GM21825 (cell line): ENCODE measurements around the gene GTF3C5.
"Not testable (repeated sequence)": the region's sequence is repeated elsewhere in the genome, so short reads cannot be mapped to it uniquely, and the experiment has no call there.

Experiments used
- ATAC-seq: cut with Tn5 transposase; IDR thresholded peaks from one replicate; pipeline ENCODE4 v1.9.1; 2021; ENCODE audit warnings: mild to moderate bottlenecking, moderate library complexity; ENCODE audit not compliant: unreplicated experiment

The GTF3C5 gene

DNA sequence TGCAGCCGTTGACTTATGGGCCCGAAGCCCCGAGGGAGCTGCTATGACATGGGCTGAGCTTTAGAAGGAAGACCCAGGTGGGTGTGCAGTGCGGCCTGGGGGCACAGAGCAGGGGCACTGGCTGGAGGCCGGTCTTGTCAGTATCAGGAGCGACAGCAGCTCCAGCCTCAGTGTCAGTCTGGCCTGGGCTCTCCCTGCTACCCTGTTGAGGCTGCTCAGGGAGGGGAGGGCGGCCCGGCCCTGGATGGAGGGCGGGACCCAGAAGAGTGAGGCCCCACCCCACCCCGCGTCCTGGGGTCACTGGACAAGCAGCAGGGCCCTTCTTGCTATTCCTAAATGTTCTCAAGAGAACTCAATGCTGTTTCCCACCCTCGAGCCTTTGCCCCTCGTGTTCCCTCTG lies 34.3 kb upstream of the GTF3C5 start:
- no peak for ATAC-seq

DNA sequence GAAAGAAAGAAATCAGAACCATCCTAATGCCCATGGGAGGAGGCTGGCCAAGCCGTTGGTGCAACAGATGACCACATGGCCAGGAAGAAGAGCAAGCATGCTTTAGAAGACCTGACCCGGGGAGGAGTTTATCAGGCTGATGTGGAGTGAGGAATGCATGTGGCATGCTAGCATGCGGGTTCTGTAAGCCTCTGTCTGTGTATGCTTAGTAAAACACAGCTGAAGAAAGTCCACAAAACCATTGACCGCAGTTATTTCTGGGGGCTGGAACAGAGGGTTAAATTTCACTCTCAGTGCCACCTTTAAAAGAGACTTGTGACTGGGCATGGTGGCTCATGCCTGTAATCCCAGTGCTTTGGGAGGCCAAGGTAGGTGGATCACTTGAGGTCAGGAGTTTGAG lies 33.2 kb upstream of the GTF3C5 start:
- ATAC-seq, result no peak

DNA sequence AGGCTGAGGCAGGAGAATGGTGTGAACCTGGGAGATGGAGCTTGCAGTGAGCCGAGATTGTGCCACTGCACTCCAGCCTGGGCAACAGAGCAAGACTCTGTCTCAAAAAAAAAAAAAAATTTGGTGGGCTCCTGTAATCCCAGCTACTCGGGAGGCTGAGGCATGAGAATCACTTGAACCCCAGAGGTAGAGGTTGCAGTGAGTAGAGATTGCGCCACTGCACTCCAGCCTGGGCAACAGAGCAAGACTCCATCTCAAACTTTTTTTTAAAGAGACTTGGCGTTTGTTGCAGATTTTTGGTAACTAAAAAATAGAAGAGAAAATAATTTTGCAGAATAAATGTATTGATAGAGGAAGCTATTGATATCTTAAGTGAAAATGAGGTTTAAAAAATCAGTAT lies 32.6 kb upstream of the GTF3C5 start:
- not testable (repeated sequence) for ATAC-seq

DNA sequence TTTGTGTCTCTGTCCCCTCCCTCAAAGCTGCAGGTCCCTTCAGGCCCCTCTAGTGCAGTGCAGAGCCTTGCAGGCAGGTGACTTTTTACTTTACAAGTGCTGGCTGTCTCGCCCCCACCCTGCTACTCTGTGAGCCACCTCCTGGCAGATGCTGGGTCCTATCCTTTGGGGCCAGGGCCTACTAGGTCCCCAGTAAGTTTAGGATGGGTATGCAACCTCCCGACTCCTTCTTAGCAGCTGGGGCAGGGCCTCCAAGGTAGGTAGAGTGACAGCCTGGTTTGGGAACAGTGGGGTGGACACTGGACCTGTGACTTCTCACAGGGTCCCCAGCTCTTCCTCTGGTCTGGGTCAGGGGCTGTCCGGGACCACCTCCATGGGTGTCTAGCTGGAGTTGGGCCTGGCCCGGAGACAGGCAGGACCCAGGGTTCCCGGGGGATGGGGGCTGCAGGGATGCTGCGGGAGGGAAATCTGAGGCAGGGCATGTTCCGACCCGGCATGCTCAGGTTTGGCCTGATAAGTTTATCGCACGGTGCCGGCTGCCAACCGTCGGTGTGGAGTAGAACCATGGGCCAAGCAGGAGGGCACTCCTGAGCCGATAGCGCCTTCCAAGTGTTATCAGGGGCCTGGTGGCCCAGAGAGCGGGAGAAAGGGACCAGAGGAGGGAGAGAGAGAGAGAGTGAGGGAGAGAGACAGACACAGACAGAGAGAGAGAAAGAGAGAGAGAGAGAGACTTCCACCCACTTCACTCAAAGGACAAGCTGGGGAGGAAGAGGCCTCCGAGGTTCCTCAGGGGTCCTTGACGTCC lies 31.8 kb upstream of the GTF3C5 start:
- ATAC-seq, result no peak

DNA sequence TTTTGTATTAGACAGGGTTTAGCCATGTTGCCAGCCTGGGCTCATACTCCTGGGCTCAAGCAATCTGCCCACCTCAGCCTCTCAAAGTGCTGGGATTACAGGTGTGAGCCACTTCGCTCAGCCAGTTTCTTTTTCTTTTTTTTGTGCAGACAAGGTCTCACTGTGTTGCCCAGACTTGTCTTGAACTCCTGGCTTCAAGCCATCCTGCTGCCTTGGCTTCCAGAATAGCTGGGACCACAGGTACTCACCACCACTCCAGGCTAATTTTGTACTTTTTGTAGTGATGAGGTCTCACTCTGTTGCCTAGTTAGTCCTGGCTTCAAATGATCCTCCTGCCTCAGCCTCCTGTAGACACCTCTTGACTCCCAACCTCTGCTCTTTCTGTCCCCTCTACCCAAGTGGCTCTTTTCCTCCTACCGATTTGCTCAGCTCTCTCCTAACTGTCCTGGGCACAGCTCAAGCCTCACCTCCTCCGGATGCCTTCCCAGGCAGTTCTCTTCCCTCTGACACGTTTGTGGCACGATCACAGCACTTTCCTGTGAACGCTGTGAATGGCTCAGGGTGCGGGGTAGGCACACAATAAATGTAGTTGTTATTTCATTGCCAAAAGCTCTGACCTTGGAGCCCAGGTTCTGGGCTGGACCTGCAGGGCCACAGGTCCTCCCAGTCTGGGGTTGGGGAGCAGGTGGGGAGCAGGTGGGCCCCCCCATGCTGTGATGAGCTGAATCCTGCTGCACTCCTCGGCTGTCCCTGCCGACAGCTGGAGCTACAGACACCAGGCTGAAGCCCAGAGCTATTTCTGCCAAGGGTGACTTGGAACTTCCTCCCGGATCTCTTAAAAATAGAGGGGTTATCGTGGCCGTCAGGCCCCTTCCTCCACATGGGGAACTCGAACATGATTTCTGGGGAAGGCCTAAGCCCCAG lies 28.4 kb upstream of the GTF3C5 start:
- no peak for ATAC-seq

DNA sequence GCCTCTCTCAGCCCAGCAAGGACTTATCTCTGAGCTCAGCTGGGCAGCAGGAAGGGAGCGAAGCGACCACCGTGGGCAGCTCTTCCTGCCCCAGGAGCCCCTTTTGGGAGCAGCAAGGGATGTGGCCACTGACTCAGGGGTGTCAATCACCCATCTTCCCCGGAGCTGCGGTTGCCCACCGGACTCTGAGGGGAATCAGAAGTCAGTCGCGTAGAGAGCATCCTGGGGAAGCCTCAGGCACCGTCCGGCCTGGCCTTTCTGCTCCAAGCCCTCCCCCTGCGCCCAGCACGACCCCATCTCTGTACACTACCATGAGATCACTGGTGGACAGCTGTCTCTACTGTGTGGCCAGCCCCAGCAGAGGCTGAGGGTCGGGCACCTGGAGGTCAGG lies 27.7 kb upstream of the GTF3C5 start:
- ATAC-seq, result no peak

DNA sequence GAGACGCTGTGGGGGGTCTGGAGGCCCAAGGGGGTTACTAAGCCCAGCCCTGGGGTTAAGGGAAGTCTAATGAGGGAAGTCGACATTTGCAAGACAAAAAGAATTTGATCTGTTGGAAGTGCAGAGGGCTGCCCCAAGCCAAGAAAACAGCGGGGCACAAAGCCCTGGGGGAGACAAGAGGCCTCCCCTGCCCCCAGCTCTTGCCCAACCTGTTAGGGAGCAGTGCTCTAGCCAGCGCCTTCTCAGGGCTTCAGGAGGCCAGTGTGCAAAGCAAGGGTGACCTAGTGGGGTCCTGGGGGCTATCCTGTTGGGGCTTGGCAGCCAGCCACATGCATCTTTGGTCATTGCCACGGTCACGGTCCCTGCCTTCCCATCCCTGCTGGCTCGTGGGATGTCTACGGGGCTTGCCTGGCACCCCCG lies 27.1 kb upstream of the GTF3C5 start:
- no peak for ATAC-seq

DNA sequence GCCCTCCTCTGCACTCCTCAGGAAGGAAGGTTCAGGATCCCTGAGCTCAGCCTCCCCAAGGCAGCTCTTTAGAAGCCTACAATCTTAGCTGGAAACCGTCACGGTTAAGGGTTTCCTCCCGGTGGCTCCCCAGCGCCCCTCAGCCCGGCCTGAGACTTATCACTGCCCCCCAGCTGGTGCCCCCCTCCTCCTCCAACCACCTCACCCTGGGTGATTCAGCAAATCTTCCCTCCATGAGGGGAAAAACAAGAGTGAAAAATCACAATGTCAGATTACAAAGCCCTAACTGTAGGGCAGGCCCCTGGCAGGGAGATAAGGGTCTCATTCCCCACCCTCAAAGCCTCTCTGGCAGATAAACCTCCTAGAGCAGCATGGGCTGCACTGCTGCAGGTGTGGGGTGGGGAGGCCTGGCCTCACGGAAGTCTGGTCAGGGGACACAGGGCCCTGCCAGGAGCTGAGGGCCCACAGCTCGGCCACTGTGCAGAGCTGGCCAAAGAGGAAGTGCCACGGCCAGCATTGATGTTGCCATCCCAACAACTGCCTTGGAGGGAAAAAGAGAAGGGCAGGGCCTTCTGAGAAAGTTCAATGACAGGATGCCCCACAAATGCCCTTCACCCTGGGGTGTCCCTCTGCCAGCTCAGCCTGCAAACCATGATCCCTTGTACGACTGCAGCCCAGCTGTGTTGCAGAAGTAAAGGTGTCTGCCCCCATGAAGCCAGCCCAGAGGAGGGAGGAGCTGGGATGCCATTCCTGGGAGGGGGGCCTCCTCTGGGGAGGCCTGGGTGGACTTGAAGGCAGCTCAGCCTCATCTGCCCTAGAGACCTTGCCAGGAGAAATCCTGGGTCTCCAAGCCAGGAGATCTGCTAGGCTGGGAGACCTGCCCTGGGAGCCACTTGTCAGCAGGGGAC lies 26.5 kb upstream of the GTF3C5 start:
- ATAC-seq, result no peak

DNA sequence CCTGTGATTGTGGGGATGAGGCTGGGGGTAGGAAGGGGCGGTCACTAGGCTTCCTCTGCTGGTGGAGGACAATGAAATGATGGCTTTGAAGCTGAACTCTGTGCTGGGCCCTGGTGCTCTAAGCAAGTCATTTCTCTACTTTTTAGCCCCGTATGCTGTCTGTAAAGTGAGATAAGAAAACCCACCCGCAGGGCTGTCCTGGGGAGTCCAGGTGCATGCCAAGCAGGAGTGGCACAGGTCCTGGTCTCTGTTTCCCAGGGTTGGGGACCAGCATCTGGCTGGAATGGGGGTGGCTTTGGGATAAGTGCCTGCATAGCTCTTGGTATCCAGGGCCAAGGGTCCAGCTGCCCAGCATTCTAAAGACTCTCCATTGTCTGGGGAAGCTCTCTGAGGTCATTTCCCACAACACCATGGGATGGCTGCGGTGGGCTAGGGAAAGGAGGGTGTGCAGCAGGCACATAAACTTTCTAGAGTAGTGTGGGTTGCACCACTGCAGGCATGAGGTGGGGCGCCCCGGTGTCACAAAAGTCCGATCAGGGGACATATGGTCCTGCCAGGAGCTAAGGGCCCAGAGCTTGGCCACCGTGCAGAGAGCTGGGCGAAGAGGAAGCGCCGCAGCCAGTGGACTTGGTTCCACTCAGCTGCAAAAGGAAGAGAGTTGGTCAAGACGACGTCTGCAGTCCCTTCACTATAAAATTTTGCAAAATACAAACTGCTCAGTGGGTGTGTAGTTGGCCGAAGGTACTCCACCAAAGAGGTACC lies 25.6 kb upstream of the GTF3C5 start:
- ATAC-seq, result no peak

DNA sequence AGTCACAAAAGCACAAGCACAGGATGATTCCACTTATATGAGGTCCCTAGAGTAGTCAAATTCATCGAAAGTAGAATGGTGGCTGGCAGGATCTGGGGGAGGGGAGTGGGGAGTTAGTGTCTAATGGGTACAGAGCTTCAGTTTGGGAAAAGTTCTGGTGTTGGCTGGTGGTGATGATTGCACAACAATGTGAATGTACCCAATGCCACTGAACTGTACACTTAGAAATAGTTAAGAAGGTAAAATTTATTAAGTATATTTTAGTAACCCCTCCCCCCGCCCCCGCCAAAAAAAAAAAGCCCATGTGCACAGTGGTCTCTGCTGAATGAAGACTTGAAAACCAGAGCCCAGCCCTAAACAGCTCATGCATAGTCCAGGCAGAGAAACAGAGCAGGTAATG lies 24.8 kb upstream of the GTF3C5 start:
- ATAC-seq, result no peak

DNA sequence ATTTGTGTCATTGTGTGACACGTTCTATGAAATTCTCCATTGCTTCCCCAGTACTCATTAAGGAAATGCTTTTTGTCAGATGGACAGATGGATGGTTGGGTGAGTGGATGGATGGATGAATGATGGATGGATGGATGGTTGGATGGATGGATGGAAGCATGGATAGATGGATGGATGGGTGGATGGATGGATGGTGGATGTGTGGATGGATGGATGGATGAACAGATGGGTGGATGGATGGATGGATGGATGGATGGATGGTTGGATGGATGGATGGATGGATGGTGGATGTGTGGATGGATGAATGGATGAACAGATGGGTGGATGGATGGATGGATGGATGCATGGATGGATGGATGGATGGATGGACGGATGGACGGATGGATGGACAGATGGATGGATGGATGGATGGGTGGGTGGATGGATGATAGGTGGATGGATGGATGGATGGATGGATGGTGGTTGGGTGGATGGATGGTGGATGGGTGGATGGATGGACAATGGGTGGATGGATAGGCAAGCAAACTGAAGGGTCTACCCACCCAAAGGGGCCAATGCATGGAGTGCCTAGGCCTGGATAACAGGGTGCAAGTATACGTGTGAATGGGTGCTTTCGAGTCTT lies 24.0 kb upstream of the GTF3C5 start:
- no peak for ATAC-seq

DNA sequence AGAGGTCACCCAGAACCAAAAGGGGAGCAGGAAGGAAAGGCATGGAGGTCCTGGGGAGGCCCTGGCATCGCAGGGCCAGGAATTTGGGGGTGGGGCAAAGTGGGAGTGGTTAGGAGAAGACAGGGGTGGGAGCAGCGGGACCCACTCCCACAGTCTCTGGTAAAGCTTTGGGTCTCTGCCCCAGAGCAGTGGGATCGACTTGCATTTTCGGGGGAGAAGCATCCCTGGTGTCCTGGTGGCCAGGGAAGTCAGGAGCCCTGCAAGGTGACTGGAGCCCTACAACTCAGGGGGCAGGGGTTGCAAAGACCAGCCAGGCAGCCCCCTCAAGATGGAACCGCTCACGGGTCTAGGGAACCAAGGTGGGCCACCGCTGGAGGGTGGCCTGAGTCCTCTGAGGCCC lies 22.4 kb upstream of the GTF3C5 start:
- ATAC-seq, result no peak

DNA sequence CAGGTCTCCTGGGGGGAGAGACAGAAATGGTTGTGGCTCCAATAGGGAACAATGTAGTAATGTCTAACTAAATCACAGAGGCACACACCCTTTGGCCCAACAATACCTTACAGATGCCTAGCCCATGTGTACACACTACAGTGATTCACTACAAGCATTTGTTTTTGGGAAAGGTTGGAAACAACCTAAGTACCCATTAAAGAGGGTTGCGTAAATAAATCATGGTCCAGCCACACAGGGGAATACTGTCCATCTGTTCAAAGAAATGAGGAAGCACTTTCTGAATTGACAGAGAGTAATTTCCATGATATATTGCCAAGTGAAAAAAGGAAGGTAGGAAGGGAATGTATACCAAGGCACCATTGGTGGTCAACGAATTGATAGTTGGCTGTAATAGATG lies 22.0 kb upstream of the GTF3C5 start:
- no peak for ATAC-seq

DNA sequence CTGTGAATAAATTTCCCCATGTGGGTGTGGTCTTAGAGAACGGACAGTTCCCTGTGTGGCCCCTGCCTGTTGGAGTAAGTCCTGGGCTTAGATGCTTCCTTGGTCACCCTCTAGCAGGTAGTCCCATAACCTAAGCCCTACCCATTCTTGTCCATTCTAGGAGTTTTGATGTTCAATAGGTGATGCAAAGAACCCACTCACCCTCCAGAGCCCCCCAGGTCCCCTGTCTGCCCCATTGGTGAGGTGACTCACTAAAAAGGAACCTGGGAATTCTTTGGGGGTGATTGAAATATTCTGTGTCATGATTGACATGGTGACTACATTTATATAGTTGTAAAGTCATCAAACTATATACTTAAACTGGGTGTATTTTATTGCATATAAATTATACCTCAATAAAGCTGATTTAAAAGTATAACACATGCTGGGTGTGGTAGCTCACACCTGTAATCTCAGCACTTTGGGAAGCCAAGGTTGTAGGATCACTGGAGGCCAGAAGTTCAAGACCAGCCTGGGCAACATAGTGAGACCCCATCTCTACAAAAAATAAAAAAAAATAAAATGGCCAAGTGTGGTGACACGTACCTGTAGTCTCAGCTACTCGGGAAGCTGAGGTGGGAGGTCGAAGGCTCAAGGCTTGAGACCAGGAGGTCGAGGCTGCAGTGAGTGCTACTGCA lies 20.8 kb upstream of the GTF3C5 start:
- ATAC-seq, result no peak

DNA sequence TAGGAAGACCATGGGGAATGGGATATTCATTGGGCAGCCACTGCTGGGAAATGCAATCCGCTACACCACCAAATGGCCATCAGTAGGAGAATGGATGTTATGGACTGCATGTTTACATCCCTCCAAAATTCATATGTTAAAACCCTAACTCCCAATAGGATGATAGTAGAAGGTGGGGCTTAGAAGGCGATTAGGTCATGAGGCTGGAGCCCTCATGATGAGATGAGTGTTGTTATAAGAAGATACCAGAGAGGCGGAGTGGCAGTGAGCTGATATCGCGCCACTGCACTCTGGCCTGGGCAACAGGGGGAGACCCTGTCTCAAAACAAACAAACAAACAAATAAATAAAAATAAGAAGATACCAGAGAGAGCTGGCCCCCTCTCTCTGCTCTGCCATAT lies 16.1 kb upstream of the GTF3C5 start:
- no peak for ATAC-seq

DNA sequence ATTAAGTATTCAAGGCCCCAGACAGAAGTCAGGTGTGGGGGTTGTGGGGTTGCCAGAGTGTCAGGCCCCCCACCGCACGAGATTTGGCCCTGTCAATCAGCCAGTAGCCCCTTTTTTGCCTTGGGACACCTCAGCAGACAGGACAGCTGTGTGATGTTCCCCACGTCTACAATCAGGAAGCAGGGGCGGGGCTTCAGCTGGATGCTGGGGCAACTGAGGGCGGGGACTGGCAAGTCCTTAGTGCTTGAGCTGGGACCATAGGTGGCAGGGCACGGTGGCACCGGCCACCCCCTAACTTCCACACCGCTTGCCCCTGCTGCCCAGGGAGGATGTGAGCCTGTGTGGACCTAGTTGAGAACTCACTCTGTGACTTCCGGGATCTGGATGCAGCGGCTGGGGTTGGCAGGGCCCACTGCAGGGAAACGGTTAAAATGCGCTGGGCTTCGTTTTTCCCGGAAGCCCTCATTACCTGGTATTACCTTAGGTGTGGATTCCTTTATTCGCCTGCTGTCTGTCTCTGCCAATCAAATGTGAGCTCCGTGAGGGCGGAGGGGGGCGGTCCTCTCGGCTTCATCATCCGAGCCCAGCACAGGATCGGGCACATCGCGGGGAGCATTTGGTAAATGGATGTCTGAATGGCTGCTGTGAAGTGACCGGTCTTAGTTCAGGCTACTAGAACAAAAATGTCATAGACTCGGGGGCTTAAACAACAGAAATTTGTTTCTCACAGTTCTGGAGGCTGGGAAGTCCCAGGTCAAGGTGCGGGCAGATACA lies 7.5 kb upstream of the GTF3C5 start:
- no peak for ATAC-seq

DNA sequence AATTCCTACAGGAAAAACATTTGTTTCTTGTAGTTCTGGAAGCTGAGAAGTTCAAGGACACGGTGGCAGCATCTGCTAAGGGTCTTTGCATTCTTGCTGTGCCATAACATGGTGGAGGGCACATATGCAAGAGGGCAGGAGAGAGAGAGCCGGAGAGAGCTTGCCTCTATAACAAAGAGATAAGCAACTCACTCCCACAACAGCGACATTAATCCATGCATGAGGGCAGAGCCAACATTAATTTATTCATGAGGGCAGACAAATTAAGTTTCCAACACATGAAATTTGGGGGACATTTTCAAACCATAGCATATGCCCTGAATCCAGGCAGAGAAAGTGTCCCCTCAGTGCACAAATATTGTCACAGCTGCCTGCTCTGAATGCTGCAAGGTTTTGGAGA lies 4.4 kb upstream of the GTF3C5 start:
- ATAC-seq, result no peak

DNA sequence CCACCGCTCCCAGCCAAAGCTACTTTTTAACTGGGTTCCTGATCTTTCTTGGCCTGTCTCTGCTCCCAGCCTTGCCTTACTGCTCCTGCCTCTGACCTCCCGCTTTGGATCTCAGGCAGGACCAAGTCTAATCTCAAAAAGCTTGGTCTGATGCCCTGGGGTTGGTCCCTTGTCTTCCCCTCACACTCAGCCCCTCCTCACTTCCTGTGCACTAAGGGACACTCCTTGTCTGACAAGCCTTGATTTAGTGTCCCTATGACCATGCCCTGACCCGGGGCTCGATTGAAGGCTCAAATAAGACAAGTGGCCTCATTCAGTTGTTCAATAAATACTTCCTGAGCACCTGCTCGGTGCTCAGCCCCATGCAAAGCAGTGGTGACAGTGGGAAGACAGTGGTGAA lies 3.7 kb upstream of the GTF3C5 start:
- ATAC-seq, result no peak

DNA sequence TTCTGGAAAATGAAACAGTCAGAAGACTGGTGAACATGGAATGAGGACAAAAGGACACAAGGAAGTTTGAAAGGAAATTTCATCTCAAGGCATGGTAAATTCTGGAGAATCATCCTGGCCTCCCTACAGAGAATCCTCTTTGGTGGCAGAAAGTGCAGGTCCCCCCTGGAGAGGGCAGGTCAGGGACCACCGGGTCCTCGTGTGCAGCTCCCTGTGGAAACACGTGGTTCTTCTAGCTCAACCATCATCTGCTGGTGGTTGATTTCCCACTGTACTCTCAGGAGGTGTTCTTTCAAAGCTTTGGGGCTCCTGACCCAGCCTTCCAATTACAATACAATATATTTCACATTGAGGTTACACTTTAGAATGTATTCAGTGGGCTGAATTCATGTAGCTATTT lies 2.6 kb upstream of the GTF3C5 start:
- no peak for ATAC-seq
